NCI-H82 treated with DMSO at 0.1 percent for 48 hours (cell line): ENCODE measurements around the gene BUB1B.

Experiments used
- DNase-seq: peaks from one replicate; lab custom pipeline; 2025; ENCODE audit not compliant: unreplicated experiment; lab: John Stamatoyannopoulos, UW

The BUB1B gene

DNA sequence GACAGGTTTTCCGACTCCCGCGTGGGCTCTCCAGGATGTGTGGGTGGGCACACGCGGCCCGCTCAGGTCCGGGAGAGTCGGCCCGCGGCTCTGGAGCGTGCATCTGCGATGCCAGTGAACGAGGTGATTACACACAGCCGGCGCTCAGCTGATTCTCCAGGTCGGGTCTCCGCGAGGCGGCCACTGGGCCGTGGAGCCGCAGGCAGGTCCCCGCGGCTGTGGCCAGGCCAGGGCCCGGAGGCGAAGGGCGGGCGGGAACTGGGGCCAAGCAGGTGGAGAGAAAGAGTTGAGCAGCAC lies 91.2 kb downstream of the BUB1B start:
- DNase-seq = no peak

DNA sequence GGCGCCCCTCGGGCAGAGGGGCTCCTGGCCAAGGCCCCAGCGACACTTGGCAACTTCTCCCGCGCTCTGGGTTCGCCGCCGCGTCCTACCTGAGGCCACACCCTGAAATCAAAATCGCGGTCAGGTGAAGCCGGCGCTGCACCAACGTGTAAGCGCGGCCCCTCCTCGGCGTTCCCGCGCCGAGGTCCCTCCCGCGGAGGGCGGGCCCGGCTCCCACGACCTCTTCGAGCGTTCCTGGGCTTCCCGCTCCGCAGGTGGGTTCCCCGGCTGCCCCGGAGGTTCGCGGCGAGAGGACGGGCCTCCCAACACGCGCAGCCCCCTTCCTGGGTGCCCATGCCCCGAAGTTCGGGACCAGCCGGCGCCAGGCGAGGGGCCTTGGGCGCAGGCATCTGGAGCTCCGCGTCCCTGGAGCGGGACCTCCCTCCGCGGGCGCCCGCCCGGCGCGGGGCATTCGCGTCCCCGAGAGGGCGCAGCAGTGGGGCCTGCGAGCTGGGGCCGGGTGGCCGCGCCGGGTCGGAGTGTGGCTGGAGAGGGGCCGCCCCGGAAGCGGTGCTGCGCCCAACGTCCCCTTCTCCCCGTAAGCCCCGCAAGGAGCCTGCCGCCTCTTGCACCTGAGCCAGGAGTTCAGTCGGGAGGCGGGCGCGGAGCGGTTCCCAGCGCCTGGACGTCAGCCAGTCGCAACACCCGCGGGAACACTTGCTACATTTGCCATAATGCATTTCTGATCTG lies 91.7 kb downstream of the BUB1B start:
- no peak for DNase-seq

DNA sequence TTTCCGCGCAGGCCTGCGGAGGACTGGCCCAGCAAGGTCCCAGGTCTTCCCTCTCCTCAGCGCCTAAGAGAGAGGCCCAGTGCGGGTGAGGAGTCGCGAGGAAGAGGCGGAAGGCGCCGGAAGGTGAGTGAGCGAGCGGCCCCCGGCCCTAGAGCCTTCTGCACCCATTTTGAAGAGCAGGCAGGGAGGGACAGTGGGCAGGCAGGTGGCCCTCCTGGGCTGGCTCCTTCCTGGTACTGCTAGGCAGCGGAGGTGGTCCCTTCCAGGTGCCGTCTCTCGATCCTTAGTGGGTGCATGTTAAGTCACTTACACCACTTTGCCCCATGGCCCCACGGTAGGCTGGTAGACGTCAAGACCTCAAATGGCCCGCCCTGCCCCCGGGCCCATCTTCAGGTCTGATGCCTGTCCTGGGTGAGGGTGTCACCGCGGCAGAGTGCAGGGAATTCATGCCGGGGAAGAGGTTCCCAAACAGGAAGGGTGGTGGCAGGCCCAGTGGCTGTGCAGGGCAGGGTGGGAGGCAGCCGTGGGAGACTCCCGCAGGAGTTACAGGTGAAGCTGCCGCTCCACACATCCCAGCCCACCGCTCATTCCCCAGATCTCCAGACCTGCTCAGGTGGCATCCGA lies 92.4 kb downstream of the BUB1B start:
- no peak for DNase-seq

DNA sequence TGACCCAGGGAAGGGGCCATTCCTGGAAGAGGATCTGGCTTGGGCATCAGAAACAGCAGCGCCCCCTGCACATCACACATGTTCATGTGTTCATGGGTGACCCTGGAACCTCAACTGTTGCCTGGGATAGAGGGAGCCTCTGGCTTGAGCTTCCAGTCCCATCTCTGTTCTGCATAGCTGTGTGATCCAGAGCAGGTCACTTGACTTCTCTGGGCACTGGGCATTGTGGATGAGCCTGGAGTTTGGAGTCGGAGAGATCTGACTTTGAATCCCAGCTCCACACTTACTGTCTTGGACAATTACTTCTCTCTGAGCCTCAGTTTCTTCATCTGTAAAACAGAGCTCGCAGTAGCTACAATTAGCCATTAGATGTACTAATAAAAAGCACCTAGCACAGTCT lies 93.6 kb downstream of the BUB1B start:
- no peak for DNase-seq

DNA sequence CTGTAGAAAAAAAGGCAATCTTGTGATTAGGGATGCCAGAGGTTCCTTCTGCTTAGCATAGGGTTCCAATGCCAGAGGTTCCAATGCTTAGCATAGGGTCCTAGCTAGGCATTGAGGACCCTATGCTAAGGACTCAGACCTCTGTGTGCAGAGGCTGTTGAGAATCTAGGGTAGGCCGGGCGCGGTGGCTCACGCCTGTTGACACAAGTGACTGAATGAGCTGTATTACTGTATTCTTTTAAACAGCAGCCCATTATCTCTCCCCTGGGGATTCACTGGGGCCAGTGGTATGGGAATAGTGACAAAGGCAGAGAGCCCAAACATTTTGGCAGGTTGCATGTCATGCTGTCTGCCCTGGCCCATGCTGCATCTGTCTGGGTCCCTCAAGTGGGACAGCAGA lies 94.2 kb downstream of the BUB1B start:
- no peak for DNase-seq

DNA sequence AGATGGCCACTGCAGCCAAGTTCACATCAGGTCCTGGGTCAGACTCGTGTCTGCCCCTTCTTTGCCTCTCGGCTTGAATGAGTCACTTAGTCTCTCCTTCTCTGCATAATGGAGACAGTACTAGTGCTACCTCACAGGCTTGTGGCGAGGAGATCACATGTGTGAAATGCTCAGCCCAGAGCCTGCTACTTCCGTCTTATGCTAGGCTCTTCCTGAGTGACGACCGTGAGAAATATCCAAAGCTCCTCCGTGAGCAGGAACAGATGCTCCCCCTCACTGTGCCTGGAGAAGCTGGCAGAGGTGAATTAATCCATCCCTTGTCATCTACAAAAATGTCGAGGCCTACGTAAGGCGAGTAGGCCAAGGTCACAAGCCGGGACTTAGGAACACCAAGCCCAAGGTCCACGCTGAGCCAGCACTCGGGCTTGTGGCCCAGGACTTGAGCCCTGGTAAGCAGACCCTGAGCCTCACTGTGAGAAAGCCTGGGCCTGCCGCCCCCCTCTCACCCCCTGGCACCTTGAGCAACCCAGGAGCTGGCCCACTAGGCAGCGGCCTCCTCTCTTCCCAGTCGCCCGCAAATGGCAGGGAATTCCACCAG lies 95.9 kb downstream of the BUB1B start:
- no peak for DNase-seq

DNA sequence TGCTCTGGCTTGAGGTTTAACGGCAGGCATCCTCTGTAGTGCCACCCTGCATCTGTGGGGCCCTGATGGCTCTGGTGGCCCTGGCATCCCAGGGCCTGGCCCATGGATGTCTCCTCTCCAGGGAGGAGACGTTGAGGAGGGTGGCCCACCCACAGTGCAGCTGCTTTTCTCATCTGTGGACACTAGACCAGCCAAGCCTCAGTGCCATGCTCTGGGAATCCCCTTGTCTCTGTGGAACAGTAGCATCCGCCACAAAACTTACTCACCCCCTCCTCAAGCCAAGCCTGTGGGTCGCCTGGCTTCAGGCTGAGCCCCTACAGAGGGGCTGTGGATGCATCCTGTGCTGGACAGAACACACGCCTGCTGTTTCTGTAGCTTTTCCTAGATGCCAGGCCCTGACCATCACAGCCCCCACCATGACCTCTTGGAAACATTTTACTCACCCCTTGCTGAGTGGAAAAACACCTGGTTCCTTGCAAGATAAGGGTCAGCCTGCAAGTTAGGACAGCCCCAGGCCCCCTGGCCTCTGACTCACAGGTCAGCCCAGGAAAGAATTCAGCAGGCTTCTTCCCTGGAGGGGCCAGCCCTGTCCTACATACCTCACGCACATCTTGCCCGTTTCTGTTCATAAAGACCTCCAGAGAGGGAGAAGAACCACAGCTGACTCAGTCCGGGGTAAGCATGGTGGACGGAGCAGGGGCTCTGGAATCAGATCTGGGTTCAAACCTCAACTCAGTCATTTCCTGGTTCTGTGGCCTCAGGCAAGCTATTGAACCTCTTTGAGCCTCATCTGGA lies 97.0 kb downstream of the BUB1B start:
- DNase-seq = no peak

DNA sequence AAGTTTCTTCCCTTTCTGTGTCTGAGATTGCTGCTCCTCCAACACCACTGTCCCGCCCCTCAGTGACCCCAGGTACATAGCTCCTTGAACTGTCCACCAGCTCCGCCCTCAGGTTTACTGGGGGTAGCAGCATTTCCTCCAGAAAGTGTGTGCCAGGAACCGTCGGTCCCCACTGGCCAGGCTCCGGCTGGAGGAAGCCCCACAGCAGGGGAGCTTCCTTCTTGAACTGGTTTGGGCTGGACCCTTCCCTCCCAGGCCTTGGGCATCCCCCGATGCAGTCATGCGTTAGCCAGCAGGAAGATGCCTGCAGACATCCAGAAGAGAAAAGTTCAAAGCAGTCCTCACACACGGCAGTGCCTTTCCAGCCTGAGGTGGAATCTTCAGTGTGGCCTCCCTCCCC lies 97.7 kb downstream of the BUB1B start:
- no peak for DNase-seq

DNA sequence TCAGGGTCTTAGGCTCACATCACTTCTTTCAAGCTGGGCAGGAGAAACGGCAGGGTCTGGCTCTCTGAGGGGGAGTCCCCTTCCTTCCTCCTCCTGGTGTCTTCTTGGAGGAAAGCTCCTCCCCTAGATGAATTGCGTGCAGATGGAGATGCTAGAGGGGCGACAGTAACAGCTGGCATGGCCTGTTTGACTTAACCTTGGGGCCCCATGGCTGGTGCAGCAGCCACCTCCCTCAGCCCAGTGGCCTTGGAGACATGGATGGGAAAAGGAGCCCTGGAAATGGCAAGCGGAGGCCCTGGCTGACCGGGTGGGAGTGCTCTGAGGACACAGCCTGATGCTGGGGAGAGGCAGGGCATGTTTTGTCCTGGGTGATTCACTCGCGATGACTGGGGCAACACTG lies 98.2 kb downstream of the BUB1B start:
- DNase-seq = no peak

DNA sequence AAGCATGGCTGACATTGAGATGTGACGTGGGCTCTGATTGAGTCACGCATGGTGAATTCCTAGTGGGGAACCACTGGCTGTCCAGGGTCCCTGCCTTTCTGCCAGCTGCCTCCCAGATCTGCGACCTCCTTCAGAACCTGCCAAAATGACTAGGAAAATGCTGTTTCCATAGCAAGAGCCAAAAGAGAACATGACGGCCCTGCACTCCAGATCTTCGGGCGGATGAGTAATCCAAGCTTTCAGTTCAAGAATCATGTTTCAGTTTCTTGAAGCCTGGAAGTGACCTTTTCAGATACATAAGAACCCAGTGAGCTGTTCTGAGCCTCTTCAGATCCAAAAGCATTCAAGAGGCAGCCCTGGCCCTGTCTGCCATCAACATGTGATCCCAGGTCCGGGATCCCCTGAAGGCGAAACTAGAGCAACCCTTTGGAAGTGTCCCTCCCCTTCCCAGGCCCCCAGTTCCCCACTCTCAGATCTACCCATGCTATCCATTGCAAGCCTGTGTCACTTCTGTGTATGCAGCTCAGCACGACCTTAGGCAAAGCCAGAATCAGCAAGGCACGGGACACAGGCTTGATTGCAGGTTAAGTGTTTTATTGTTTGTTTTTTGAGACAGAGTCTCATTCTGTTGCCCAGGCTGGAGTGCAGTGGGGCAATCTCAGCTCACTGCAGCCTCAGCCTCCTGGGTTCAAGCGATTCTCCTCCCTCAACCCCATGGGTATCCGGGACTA lies 102.3 kb downstream of the BUB1B start:
- DNase-seq = no peak

DNA sequence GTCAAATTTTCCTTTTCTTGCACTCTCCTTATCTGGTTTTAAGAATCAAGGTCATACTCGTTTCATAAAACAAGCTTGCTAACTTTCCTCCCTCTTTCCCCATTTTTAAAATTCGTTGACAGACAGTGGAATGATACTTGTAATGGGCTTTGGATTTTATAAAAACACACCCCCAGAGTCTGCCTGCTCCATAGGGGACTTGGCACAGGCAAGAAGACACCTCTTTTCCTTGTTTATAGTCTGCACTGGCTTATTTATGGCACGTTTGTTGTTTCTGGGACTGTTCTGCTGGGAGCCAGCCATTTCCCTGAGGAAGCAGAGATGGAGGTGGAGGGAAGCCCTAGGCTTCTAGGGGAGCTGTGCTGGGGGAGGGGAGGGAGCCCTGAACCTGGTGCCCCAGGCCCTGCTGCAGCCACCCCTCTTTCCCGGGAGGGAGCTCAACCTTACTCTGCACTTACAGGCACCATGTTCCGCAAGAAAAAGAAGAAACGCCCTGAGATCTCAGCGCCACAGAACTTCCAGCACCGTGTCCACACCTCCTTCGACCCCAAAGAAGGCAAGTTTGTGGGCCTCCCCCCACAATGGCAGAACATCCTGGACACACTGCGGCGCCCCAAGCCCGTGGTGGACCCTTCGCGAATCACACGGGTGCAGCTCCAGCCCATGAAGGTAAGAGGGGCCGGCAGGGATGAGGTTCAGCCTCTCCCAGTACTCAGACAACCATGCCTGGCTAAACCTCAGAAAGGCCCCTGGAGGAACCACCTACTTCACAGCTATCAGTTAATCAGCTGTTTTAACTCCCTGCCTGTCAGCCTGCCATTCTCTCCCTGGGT lies 103.7 kb downstream of the BUB1B start:
- no peak for DNase-seq

DNA sequence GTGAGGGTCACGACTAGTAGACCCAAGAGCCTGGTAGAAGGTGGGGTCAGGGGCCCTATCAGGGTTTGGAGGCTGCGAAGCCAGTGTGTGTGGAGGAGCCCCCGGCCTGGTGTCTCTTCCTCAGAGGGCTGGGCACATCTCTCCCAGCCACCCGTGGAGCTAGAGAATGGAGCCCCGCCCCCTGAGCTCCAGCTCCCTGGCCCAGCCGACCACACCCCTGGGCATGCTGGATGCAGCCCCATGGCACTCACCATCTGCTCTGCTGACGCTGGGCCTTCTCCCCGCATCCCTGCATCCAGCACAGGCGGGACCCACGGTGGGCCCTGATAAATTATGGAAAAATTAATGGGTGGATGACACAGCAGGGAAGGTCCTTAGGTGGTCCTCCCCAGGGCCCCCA lies 104.5 kb downstream of the BUB1B start:
- DNase-seq = no peak

DNA sequence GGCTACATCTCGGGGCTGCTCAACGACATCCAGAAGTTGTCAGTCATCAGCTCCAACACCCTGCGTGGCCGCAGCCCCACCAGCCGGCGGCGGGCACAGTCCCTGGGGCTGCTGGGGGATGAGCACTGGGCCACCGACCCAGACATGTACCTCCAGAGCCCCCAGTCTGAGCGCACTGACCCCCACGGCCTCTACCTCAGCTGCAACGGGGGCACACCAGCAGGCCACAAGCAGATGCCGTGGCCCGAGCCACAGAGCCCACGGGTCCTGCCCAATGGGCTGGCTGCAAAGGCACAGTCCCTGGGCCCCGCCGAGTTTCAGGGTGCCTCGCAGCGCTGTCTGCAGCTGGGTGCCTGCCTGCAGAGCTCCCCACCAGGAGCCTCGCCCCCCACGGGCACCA lies 105.0 kb downstream of the BUB1B start:
- DNase-seq = no peak

DNA sequence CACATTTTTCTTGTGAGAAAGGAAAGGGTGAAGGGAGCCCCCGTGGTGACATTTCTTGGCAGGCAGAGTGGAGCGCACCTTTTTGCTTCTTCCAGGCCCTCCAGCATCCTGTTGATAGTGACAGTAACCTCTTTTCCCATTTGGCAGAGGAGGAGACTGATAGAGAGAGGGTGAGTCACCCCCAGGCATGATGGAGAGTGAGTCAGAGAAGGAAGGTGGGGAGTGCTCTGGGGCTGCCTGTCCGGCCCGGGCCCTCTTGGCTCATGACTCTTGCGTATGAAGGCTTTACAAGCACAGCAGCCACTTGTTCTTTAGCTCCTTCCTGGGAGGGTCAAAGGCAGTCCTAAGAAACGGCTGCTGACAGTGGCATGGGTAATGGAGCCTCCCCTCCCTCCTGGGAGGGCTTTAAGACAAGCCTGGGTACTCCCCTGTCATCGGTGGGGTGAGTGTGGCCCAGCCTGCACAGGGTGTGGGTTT lies 106.0 kb downstream of the BUB1B start:
- no peak for DNase-seq

DNA sequence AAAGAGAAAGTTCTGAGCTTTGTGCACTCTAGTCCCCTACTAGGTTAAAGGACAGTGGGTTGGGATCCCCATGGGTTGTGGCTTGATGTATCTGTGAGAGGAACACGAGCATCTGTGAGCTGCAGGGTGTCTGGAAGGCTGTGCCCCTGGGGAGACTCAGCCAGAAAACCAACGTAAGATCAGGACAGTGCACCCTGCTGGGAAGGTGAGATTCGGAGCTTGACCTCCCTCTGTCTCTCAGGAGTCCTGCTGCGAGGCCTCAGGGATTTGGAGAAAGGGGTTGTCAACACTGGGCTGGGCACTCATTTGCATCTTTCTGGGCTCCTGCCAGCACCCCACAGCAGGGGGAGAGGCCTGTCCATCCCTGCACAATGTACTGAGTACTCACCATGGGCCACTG lies 106.8 kb downstream of the BUB1B start:
- no peak for DNase-seq

DNA sequence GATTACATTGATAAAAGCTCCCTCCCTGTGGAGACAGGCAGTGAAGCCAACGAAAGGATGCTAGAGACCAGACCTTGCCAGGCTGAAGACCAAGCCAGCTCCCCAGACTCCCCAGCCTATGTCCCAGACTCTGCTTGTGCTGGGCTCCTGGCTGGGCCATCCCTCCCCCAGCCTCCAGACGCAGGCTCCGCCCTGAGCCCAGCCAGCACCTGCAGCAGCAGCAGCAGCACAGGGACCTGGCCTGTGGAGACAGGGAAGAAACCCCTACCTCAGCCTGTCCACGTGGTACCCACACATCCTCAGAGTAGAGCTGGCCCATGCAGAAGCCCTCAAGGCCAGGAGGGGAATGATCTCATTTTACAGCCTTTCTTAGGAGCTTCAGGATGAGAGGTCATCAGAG lies 108.7 kb downstream of the BUB1B start:
- no peak for DNase-seq

DNA sequence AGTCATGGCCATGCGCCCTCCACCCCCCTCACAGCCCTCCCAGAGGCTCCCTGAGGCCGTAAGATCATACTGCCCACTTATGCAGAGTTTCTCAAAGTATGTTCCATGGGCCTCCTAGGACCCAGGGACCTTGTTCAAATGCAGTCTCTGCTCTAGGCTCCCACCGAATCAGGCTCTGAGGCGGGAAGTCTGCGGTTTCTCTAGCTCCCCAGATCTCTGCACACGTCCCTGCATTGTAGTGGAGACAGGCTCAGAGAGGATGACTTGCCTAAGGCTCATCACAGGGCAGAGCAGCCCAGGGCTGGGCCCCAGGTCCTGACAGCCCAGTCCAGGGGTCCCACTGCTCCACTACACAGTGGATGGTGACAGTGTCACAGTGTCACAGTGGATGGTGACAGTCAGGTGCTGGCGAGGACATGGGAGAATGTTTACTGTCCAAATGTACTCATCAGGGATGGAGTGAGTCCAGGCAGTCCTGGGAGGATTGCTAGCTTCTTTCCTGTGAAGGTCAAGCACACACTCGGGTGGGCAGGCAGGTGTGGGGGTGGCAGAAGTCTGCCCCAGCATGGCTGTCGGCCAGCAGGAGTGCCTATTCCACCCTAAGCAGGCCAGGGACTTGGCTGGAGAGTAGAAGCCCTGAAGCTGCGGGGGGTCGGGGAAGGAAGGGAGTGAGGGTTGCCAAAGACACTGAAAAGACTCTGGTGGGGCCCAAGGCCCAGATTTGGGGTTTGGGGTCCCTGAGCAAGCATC lies 109.6 kb downstream of the BUB1B start:
- no peak for DNase-seq
